ENCODE measurements around the gene IQCB1.
"Not testable (repeated sequence)": the region's sequence is repeated elsewhere in the genome, so short reads cannot be mapped to it uniquely, and the experiment has no call there.

The IQCB1 gene

GRCh38 chr3:121749276-121750086, 85.4 kb downstream of the IQCB1 start, which contains the start of gene GOLGB1:
Gene GOLGB1, minus strand, starts transcription at chr3:121749741. Its CDS starts 18,770 bp downstream, at chr3:121730971.
- TF ChIP-seq, protein P1, sequence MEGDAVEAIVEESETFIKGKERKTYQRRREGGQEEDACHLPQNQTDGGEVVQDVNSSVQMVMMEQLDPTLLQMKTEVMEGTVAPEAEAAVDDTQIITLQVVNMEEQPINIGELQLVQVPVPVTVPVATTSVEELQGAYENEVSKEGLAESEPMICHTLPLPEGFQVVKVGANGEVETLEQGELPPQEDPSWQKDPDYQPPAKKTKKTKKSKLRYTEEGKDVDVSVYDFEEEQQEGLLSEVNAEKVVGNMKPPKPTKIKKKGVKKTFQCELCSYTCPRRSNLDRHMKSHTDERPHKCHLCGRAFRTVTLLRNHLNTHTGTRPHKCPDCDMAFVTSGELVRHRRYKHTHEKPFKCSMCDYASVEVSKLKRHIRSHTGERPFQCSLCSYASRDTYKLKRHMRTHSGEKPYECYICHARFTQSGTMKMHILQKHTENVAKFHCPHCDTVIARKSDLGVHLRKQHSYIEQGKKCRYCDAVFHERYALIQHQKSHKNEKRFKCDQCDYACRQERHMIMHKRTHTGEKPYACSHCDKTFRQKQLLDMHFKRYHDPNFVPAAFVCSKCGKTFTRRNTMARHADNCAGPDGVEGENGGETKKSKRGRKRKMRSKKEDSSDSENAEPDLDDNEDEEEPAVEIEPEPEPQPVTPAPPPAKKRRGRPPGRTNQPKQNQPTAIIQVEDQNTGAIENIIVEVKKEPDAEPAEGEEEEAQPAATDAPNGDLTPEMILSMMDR (IDR thresholded peaks at IDR 0.05) = no peak
- Mint-ChIP-seq H3K27me3 (ENCODE audit: low read depth, poor library complexity) (peaks cover 37% of the 10 kb centered on the region), H3K9me3 (no peaks in the 10 kb centered on the region), H3K4me3 (no peak within 1 kb of the TSS), H3K27ac (no peak within 1 kb of the TSS), H3K36me3 (ENCODE audit: low read depth) (no peaks in the 10 kb centered on the region), H3K4me1 (no peaks in the 10 kb centered on the region)
- DNase-seq = peak; percentile 86

GRCh38 chr3:121748680-121749275, 86.1 kb downstream of the IQCB1 start:
- no peaks in the 10 kb centered on the region for H3K36me3 Mint-ChIP-seq (ENCODE audit: low read depth)
- H3K4me1 Mint-ChIP-seq = no peaks in the 10 kb centered on the region
- H3K27me3 Mint-ChIP-seq (ENCODE audit: low read depth, poor library complexity) = peaks cover 30% of the 10 kb centered on the region
- TF ChIP-seq, protein P1 (IDR thresholded peaks at IDR 0.05) = no peak
- H3K4me3 Mint-ChIP-seq = no peak overlapping the region
- no peak for DNase-seq
- no peaks in the 10 kb centered on the region for H3K9me3 Mint-ChIP-seq
- H3K27ac Mint-ChIP-seq = no peak overlapping the region

DNA sequence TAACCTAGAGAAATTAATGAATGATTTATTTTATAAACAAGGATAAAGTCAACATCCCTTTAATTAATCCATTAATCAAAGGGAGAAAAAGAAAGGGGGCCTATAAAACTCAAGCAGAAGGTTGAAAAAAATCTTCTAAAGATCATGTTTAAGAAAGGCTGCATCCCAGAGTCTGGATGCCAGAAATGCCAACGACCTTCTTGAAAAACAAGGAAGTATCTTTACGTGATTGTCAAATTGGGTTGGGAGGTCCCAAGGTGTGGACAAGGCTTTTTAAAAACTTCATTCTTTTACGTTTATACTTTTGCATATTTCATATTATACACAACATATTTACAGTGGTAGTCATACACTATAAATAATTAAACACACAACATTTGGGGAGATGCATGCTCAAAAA, 86.9 kb downstream of the IQCB1 start:
- peaks cover 25% of the 10 kb centered on the region for H3K27me3 Mint-ChIP-seq (ENCODE audit: low read depth, poor library complexity)
- peaks cover 6% of the 10 kb centered on the region for H3K36me3 Mint-ChIP-seq (ENCODE audit: low read depth)
- no peaks in the 10 kb centered on the region for H3K4me1 Mint-ChIP-seq
- peaks cover 5% of the 10 kb centered on the region for H3K9me3 Mint-ChIP-seq
- DNase-seq = no peak
- TF ChIP-seq, protein P1 (IDR thresholded peaks at IDR 0.05) = no peak
- no peak overlapping the region for H3K27ac Mint-ChIP-seq
- H3K4me3 Mint-ChIP-seq = no peak overlapping the region

DNA sequence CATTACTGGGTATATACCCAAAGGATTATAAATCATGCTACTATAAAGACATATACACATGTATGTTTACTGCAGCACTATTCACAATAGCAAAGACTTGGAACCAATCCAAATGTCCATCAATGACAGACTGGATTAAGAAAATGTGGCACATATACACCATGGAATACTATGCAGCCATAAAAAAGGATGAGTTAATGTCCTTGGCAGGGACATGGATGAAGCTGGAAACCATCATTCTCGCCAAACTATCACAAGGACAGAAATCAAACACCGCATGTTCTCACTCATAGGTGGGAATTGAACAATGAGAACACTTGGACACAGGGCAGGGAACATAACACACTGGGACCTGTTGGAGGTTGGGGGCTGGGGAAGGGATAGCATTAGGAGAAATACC, 91.8 kb downstream of the IQCB1 start:
- H3K4me3 Mint-ChIP-seq; DNase-seq; H3K27ac Mint-ChIP-seq; H3K27me3 Mint-ChIP-seq (ENCODE audit: low read depth, poor library complexity); H3K4me1 Mint-ChIP-seq: not testable (repeated sequence)
- Mint-ChIP-seq H3K36me3 (ENCODE audit: low read depth) (peaks cover 37% of the 10 kb centered on the region), H3K9me3 (peaks cover 19% of the 10 kb centered on the region)

DNA sequence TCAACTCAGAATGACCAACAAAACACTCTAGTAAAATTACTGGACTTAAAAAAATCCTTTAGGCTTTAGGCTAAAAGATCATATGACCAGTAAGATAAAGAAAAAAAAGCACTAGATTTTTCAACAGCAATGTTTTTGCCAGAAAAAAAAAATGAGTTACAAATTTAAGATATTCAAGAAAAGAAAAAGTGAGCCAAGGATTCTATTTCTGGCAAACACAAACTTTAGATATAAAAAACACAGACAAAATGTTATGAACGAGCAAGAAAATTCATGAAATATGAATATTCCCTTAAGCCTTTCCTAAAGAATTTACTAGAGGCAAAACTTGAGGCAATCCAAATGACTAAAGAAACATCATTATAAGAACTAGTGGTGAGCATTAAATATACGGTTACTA, 94.0 kb downstream of the IQCB1 start:
- DNase-seq = no peak
- H3K4me1 Mint-ChIP-seq = no peaks in the 10 kb centered on the region
- H3K9me3 Mint-ChIP-seq = peaks cover 19% of the 10 kb centered on the region
- no peak overlapping the region for H3K4me3 Mint-ChIP-seq
- TF ChIP-seq, protein P1 (IDR thresholded peaks at IDR 0.05) = no peak
- peaks cover 44% of the 10 kb centered on the region for H3K36me3 Mint-ChIP-seq (ENCODE audit: low read depth)
- H3K27me3 Mint-ChIP-seq (ENCODE audit: low read depth, poor library complexity) = no peaks in the 10 kb centered on the region
- H3K27ac Mint-ChIP-seq = no peak overlapping the region

- Mint-ChIP-seq H3K4me3 (no peak overlapping the region), H3K9me3 (peaks cover 19% of the 10 kb centered on the region), H3K27ac (no peak overlapping the region), H3K27me3 (ENCODE audit: low read depth, poor library complexity) (peaks cover 3% of the 10 kb centered on the region), H3K36me3 (ENCODE audit: low read depth) (peaks cover 44% of the 10 kb centered on the region), H3K4me1 (no peaks in the 10 kb centered on the region)
- TF ChIP-seq, protein P1 (IDR thresholded peaks at IDR 0.05) = no peak
- no peak for DNase-seq
These were observed 95.0 kb downstream of the IQCB1 start for GRCh38 chr3:121739902-121740301.
